Measurements from ENCODE around the gene SLC2A13. TPM values are rescaled to one million over a fixed set of nuclear protein-coding genes. Genes with fewer than 3 reads are reported as not detected.

Gene SLC2A13
- total RNA-seq, 2 donors from 2014 or later = 21.0 to 41.9 TPM

- no peak overlapping the region for H3K27ac ChIP-seq
- no peaks in the 10 kb centered on the region for H3K9me3 ChIP-seq
- no peaks in the 10 kb centered on the region for H3K27me3 ChIP-seq
- no peaks in the 10 kb centered on the region for H3K36me3 ChIP-seq (replicated peaks in 1 of 2; ENCODE audit: insufficient read depth in 1 of 2, low read depth in 2 of 2)
- ATAC-seq = peak; percentile 65
- intact Hi-C loops (cut with DNase I) = no loop called here
- WGBS, 2 donors = 34 to 47% methylated on average over 4 of the region's 4 CpGs
- DNase-seq = peak; percentile 59 to 78 (median 62)
- TF ChIP-seq CTCF (IDR thresholded peaks at IDR 0.05) (peak; percentile 65 to 86 (median 77)), POLR2A (IDR thresholded peaks at IDR 0.05) (no peak)
- H3K4me1 ChIP-seq = no peaks in the 10 kb centered on the region
- H3K4me3 ChIP-seq = no peak overlapping the region
Observed at GRCh38 chr12:39990122-39991101, 115.5 kb downstream of the SLC2A13 start.

- Histone ChIP-seq H3K36me3 (replicated peaks in 1 of 2; ENCODE audit: insufficient read depth in 1 of 2, low read depth in 2 of 2) (no peaks in the 10 kb centered on the region), H3K27ac (no peak overlapping the region), H3K27me3 (no peaks in the 10 kb centered on the region), H3K4me3 (no peak overlapping the region), H3K4me1 (no peaks in the 10 kb centered on the region), H3K9me3 (no peaks in the 10 kb centered on the region)
- DNase-seq (no peak), ATAC-seq (no peak)
- intact Hi-C loops (cut with DNase I) = loop anchor here (5.0 kb wide), 1 partner anchor 222 kb away; no protein-coding TSS in a partner anchor
- no peak for TF ChIP-seq POLR2A (IDR thresholded peaks at IDR 0.05)
- no peak for TF ChIP-seq CTCF (IDR thresholded peaks at IDR 0.05)
- WGBS, 2 donors = 93% methylated on average over 1 of the region's 1 CpG
Observed at GRCh38 chr12:39989501-39989900, 116.4 kb downstream of the SLC2A13 start.

GRCh38 chr12:39988574-39988973, 117.3 kb downstream of the SLC2A13 start:
- Histone ChIP-seq H3K36me3 (replicated peaks in 1 of 2; ENCODE audit: insufficient read depth in 1 of 2, low read depth in 2 of 2) (no peaks in the 10 kb centered on the region), H3K27ac (no peak overlapping the region), H3K27me3 (no peaks in the 10 kb centered on the region), H3K4me3 (no peak overlapping the region), H3K9me3 (no peaks in the 10 kb centered on the region), H3K4me1 (no peaks in the 10 kb centered on the region)
- no peak for TF ChIP-seq POLR2A (IDR thresholded peaks at IDR 0.05)
- no peak for TF ChIP-seq CTCF (IDR thresholded peaks at IDR 0.05)
- DNase-seq = no peak
- 95 to 97% methylated on average over 2 of the region's 2 CpGs for WGBS, 2 donors
- intact Hi-C loops (cut with DNase I) = loop anchor here (5.0 kb wide), 1 partner anchor 221 kb away; no protein-coding TSS in a partner anchor
- no peak for ATAC-seq

GRCh38 chr12:39986674-39987073, 119.2 kb downstream of the SLC2A13 start:
- no peaks in the 10 kb centered on the region for H3K4me1 ChIP-seq
- no peaks in the 10 kb centered on the region for H3K36me3 ChIP-seq (replicated peaks in 1 of 2; ENCODE audit: insufficient read depth in 1 of 2, low read depth in 2 of 2)
- intact Hi-C loops (cut with DNase I) = loop anchor here (5.0 kb wide), 1 partner anchor 219 kb away; no protein-coding TSS in a partner anchor
- ATAC-seq = no peak
- no peaks in the 10 kb centered on the region for H3K27me3 ChIP-seq
- H3K27ac ChIP-seq = no peak overlapping the region
- 36 to 39% methylated on average over 2 of the region's 2 CpGs for WGBS, 2 donors
- TF ChIP-seq CTCF (IDR thresholded peaks at IDR 0.05) = no peak
- no peak for TF ChIP-seq POLR2A (IDR thresholded peaks at IDR 0.05)
- H3K9me3 ChIP-seq = no peaks in the 10 kb centered on the region
- DNase-seq = no peak
- no peak overlapping the region for H3K4me3 ChIP-seq

Data from body of pancreas (tissue), 4 donors.